Lower leg skin (tissue), 4 donors: ENCODE results near the gene ABCA8. TPM values are rescaled to one million over a fixed set of nuclear protein-coding genes. Genes with fewer than 3 reads are reported as not detected.

Source experiments
- DNase-seq, 2 donors: peaks; one replicate each; pipeline ENCODE4 v3.0.0-alpha.2; 2019; ENCODE audit warnings: low spot score in 2 of 2
- H3K4me3 ChIP-seq: fragments of 200-600 bp; sonication (generic); 2 replicates; pipeline ENCODE4 v1.5.1; 2017; ENCODE audit warnings: mild to moderate bottlenecking, low read depth; ENCODE audit not compliant: poor library complexity, severe bottlenecking
- POLR2A ChIP-seq, 2 donors: fragments of 450-650 bp; IDR thresholded peaks; one replicate each; pipeline ENCODE4 v1.6.1; 2016 to 2017; ENCODE audit warnings: antibody characterized with exemption in 2 of 2, mild to moderate bottlenecking in 1 of 2, moderate library complexity in 1 of 2
- WGBS, 2 donors: methylation state at CpG; one replicate each; pipeline ENCODE4 v1.1.5; 2018; 5-methylcytosine and 5-hydroxymethylcytosine counted together
- intact Hi-C: fragments of 100-400 bp; cut with DNase I; formaldehyde crosslinking; loops from one replicate; pipeline ENCODE4 v1.15.0; 2023; ENCODE audit warnings: low total_unique reads
- total RNA-seq, 4 donors: library from RNA; depleted of rRNA; stranded (reverse); fragments of >200 nt; gene quantifications; one replicate each; pipeline ENCODE4 v1.1.0, GENCODE V29; 2016
- TF ChIP-seq, protein P1 (sequence below), 3 donors: fragments of 450-650 bp; IDR thresholded peaks; one replicate each; pipeline ENCODE4 v1.5.1; 2016; ENCODE audit warnings: antibody characterized with exemption in 3 of 3, mild to moderate bottlenecking in 3 of 3, moderate library complexity in 2 of 3

ABCA8 gene
- total RNA-seq, 4 donors from 2014 or later = 6.1 to 17.9 (median 13.9) TPM

DNA sequence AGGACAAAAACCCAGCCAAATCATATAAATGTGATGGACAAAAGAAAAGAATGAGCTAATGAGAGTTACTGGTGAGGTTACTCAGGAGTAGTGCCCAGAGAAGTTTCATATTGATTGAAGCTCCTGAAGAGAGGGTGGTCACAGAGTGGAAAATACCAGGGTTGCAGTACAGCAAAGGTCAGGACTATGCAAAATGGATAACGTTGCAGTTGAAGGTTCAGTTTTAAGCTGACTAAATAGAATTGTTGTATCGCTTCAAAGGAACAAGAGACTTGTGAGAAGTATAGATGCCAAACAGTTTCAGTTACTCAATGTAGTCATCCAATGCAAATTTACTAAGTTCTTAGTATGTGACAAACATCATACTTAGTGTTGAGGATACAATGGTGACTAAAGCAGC is 47.1 kb downstream of the ABCA8 start:
- H3K4me3 ChIP-seq = no peak overlapping the region
- 48 to 63% methylated on average over 2 of the region's 2 CpGs for WGBS, 2 donors
- intact Hi-C loops = no loop called here
- TF ChIP-seq, protein P1, sequence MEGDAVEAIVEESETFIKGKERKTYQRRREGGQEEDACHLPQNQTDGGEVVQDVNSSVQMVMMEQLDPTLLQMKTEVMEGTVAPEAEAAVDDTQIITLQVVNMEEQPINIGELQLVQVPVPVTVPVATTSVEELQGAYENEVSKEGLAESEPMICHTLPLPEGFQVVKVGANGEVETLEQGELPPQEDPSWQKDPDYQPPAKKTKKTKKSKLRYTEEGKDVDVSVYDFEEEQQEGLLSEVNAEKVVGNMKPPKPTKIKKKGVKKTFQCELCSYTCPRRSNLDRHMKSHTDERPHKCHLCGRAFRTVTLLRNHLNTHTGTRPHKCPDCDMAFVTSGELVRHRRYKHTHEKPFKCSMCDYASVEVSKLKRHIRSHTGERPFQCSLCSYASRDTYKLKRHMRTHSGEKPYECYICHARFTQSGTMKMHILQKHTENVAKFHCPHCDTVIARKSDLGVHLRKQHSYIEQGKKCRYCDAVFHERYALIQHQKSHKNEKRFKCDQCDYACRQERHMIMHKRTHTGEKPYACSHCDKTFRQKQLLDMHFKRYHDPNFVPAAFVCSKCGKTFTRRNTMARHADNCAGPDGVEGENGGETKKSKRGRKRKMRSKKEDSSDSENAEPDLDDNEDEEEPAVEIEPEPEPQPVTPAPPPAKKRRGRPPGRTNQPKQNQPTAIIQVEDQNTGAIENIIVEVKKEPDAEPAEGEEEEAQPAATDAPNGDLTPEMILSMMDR (IDR thresholded peaks at IDR 0.05) = no peak
- TF ChIP-seq POLR2A (IDR thresholded peaks at IDR 0.05) = no peak
- no peak for DNase-seq

GRCh38 chr17:68906638-68907037 is 48.6 kb downstream of the ABCA8 start:
- no peak overlapping the region for H3K4me3 ChIP-seq
- intact Hi-C loops = no loop called here
- TF ChIP-seq, protein P1 (IDR thresholded peaks at IDR 0.05) = no peak
- no peak for TF ChIP-seq POLR2A (IDR thresholded peaks at IDR 0.05)
- WGBS, 2 donors = 50 to 53% methylated on average over 3 of the region's 3 CpGs
- no peak for DNase-seq

DNA sequence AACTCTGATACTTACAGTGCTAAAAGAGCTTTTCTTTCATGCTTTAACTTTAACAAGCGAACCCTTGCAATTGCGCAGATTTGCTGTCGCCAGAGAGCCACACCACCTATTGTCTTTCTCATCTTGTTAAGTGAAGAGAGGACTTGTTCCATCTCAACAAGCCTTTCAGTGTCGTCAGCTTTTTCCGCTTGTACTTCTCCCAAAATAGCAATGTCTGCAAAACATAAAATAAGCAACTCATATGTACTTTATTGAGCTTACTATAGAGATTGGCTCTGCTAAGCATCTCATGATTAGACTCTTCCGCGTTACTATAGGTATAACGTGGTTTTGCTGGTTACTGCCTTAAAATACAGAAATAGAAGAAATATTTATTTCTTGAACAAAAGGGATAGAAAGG is 51.9 kb downstream of the ABCA8 start:
- intact Hi-C loops = no loop called here
- WGBS, 2 donors = 78 to 83% methylated on average over 8 of the region's 8 CpGs
- H3K4me3 ChIP-seq = no peak overlapping the region
- DNase-seq = no peak
- TF ChIP-seq, protein P1 (IDR thresholded peaks at IDR 0.05) = no peak
- TF ChIP-seq POLR2A (IDR thresholded peaks at IDR 0.05) = no peak

- intact Hi-C loops = no loop called here
- no peak for TF ChIP-seq POLR2A (IDR thresholded peaks at IDR 0.05)
- TF ChIP-seq, protein P1 (IDR thresholded peaks at IDR 0.05) = no peak
- H3K4me3 ChIP-seq = no peak overlapping the region
- no peak for DNase-seq
Measured at GRCh38 chr17:68897557-68897956, 57.6 kb downstream of the ABCA8 start.

- no peak for DNase-seq
- H3K4me3 ChIP-seq = no peak overlapping the region
- intact Hi-C loops = no loop called here
- TF ChIP-seq, protein P1 (IDR thresholded peaks at IDR 0.05) = no peak
- no peak for TF ChIP-seq POLR2A (IDR thresholded peaks at IDR 0.05)
- WGBS, 2 donors = 83 to 84% methylated on average over 5 of the region's 5 CpGs
Measured at GRCh38 chr17:68892658-68893057, 62.5 kb downstream of the ABCA8 start.

GRCh38 chr17:68892193-68892592 is 63.0 kb downstream of the ABCA8 start:
- no peak for DNase-seq
- H3K4me3 ChIP-seq = no peak overlapping the region
- WGBS, 2 donors = 92 to 96% methylated on average over 1 of the region's 1 CpG
- intact Hi-C loops = no loop called here
- no peak for TF ChIP-seq POLR2A (IDR thresholded peaks at IDR 0.05)
- TF ChIP-seq, protein P1 (IDR thresholded peaks at IDR 0.05) = no peak
